Endothelial cell (in vitro differentiated cells): ENCODE results near the gene CHST11. TPM values are rescaled to one million over a fixed set of nuclear protein-coding genes. Genes with fewer than 3 reads are reported as not detected.
"Not testable (repeated sequence)": the region's sequence is repeated elsewhere in the genome, so short reads cannot be mapped to it uniquely, and the experiment has no call there.

Experiments
- DNase-seq: peaks from one replicate; pipeline ENCODE4 v3.0.0; 2021; ENCODE audit warnings: low spot score
- H3K27ac Mint-ChIP-seq: one replicate; pipeline ENCODE4 v1.8.0; 2021; ENCODE audit warnings: mixed read lengths, inconsistent platforms; ENCODE audit not compliant: unreplicated experiment
- H3K27me3 Mint-ChIP-seq: one replicate; pipeline ENCODE4 v1.8.0; 2021; ENCODE audit warnings: mild to moderate bottlenecking, moderate library complexity, mixed read lengths, inconsistent platforms; ENCODE audit not compliant: unreplicated experiment
- H3K36me3 Mint-ChIP-seq: one replicate; pipeline ENCODE4 v1.8.0; 2021; ENCODE audit warnings: mild to moderate bottlenecking, low read depth, mixed read lengths, inconsistent platforms; ENCODE audit not compliant: unreplicated experiment
- H3K4me1 Mint-ChIP-seq: one replicate; pipeline ENCODE4 v1.8.0; 2021; ENCODE audit warnings: mild to moderate bottlenecking, mixed read lengths, inconsistent platforms; ENCODE audit not compliant: unreplicated experiment
- H3K4me3 Mint-ChIP-seq: one replicate; pipeline ENCODE4 v1.8.0; 2021; ENCODE audit warnings: mild to moderate bottlenecking, mixed read lengths, inconsistent platforms; ENCODE audit not compliant: unreplicated experiment
- H3K9me3 Mint-ChIP-seq: one replicate; pipeline ENCODE4 v1.8.0; 2021; ENCODE audit warnings: mixed read lengths, inconsistent platforms; ENCODE audit not compliant: unreplicated experiment
- microRNA-seq: library from miRNA; unstranded; fragments of <30 nt; microRNA quantifications from one replicate; pipeline ENCODE4, GENCODE V29; 2020; ENCODE audit not compliant: unreplicated experiment
- total RNA-seq: library from RNA; stranded (reverse); fragmentation: NEBNext Ultra II Directional; extraction: Animal tissue kit (Norgen Biotek cat#: 25700); gene quantifications from one replicate; pipeline ENCODE4 v1.2.1, GENCODE V29; 2021; ENCODE audit not compliant: unreplicated experiment
- TF ChIP-seq, protein P1 (sequence below): fragments of 200-600 bp; sonication (generic); IDR thresholded peaks from one replicate; pipeline ENCODE4 v1.5.0; 2021; ENCODE audit warnings: antibody characterized with exemption; ENCODE audit not compliant: unreplicated experiment

Gene CHST11
- total RNA-seq, 1 donor from 2014 or later, result 11.8 TPM

DNA sequence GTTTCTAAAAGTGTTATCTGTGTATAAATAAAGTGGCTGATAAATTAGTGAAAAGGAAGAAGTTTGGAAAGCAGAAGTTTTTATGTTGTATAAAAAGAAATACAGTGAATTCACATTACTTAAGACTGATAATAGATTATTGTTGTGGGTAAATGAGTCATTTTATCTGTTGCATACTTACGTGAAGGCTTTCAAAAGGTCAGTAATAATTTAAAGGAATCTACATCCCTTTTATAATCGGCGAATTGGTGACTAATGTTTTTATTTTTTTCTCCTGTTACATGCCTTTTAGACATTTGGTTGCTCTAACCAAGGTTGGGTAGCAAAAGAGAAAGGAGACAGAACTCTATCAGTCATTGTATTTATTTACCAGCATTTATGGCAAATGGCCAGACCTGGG lies 345.5 kb downstream of the CHST11 start:
- no peaks in the 10 kb centered on the region for H3K36me3 Mint-ChIP-seq
- no peaks in the 10 kb centered on the region for H3K4me1 Mint-ChIP-seq
- no peak overlapping the region for H3K4me3 Mint-ChIP-seq
- DNase-seq, result no peak
- no peaks in the 10 kb centered on the region for H3K9me3 Mint-ChIP-seq
- H3K27ac Mint-ChIP-seq, result no peak overlapping the region
- H3K27me3 Mint-ChIP-seq, result no peaks in the 10 kb centered on the region
- TF ChIP-seq, protein P1, sequence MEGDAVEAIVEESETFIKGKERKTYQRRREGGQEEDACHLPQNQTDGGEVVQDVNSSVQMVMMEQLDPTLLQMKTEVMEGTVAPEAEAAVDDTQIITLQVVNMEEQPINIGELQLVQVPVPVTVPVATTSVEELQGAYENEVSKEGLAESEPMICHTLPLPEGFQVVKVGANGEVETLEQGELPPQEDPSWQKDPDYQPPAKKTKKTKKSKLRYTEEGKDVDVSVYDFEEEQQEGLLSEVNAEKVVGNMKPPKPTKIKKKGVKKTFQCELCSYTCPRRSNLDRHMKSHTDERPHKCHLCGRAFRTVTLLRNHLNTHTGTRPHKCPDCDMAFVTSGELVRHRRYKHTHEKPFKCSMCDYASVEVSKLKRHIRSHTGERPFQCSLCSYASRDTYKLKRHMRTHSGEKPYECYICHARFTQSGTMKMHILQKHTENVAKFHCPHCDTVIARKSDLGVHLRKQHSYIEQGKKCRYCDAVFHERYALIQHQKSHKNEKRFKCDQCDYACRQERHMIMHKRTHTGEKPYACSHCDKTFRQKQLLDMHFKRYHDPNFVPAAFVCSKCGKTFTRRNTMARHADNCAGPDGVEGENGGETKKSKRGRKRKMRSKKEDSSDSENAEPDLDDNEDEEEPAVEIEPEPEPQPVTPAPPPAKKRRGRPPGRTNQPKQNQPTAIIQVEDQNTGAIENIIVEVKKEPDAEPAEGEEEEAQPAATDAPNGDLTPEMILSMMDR, result no peak

DNA sequence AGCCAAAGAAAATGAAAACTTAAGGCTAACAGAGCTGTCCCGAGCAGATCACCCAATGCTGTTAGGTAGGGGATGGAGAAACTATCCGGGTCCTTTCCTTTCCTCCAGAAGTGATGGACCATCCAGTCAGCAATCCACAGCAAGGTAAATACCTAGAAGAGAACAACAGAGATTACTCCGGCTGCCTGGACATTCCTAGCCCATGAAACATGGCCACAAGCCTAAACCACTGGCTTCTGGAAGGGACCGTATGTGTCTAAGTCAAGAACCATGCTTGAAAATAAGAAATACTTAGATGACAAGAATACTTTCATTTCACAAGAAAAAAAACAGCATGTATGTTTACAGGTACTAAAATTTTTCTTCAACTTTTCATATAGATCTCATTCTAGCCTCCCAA lies 348.4 kb downstream of the CHST11 start:
- TF ChIP-seq, protein P1, result no peak
- no peak for DNase-seq
- H3K4me3 Mint-ChIP-seq, result no peak overlapping the region
- no peaks in the 10 kb centered on the region for H3K36me3 Mint-ChIP-seq
- no peaks in the 10 kb centered on the region for H3K27me3 Mint-ChIP-seq
- H3K4me1 Mint-ChIP-seq, result no peaks in the 10 kb centered on the region
- no peaks in the 10 kb centered on the region for H3K9me3 Mint-ChIP-seq
- no peak overlapping the region for H3K27ac Mint-ChIP-seq

DNA sequence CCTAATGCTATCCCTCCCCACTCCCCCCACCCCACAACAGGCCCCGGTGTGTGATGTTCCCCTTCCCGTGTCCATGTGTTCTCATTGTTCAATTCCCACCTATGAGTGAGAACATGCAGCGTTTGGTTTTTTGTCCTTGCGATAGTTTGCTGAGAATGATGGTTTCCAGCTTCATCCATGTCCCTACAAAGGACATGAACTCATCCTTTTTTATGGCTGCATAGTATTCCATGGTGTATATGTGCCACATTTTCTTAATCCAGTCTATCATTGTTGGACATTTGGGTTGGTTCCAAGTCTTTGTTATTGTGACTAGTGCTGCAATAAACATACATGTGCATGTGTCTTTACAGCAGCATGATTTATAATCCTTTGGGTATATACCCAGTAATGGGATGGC lies 349.4 kb downstream of the CHST11 start:
- H3K27ac Mint-ChIP-seq, H3K4me1 Mint-ChIP-seq, H3K36me3 Mint-ChIP-seq, H3K27me3 Mint-ChIP-seq, DNase-seq, H3K4me3 Mint-ChIP-seq, H3K9me3 Mint-ChIP-seq: not testable (repeated sequence)

DNA sequence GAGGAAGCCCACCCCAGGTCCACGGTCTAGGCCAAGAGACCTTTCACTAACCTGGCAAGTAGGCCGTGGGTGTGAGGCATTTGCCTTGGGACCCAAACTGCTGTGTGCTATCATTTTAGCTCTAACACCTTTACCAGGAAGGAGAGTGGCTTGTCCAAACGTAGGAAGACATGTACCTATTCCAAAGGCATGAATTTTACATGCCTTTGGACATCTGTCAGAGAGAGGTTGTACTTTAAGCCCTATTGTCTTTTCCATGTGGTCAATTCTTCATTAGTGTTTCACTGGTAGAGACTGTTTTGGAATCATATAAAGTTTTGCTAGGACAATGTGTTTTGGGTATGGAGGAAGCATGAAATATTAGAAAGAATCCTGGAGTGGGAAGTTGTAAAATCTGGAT lies 352.5 kb downstream of the CHST11 start:
- TF ChIP-seq, protein P1, result no peak
- Mint-ChIP-seq H3K27me3 (no peaks in the 10 kb centered on the region), H3K27ac (no peak overlapping the region), H3K4me1 (no peaks in the 10 kb centered on the region), H3K4me3 (no peak overlapping the region), H3K36me3 (no peaks in the 10 kb centered on the region), H3K9me3 (no peaks in the 10 kb centered on the region)
- DNase-seq, result no peak

DNA sequence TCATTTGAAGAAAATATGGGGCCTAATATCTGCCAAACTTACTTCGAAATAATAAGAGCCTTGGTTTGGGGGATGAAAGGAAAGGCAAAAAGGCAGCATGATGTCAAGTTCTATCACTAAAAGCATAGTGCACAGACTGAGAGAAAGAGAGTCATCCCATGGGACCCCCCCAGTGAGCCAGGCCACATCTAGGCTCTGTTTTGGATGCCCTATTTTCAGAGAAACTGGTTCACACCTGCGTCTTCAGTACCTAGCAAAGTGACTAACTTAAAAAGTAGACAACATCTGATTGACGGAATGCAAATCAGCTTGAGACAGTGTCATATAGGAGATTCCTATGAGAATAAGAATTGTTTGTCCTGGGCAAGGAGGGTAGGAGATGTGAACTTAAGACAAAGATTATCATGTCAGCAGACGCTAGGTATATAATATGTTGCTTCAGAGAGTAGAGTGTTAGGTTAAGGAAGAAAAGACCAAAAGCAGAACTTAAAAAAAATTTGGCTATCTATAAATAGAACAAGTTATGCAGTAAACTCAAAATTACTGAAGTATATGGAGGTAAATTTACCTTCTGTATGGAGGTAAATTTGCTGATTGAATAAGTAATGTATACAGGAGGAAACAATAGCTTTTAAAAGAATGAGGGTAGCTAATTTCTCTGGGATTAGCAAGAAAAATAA lies 353.1 kb downstream of the CHST11 start:
- no peaks in the 10 kb centered on the region for H3K36me3 Mint-ChIP-seq
- no peaks in the 10 kb centered on the region for H3K27me3 Mint-ChIP-seq
- no peaks in the 10 kb centered on the region for H3K9me3 Mint-ChIP-seq
- no peaks in the 10 kb centered on the region for H3K4me1 Mint-ChIP-seq
- no peak overlapping the region for H3K4me3 Mint-ChIP-seq
- H3K27ac Mint-ChIP-seq, result no peak overlapping the region
- no peak for DNase-seq
- TF ChIP-seq, protein P1, result no peak

Small RNA genes lying within 50 kb of the gene (microRNA-seq; reads per million reads assigned to microRNA genes)
- gene MIR3922, result 0.70 reads per million, percentile 2 among the genes with 10 or more reads in this experiment

Other genes starting within 250 kb of the CHST11 start
- 105 TPM for gene TXNRD1, start 241.2 kb upstream of the CHST11 start, total RNA-seq
- gene EID3, start 153.2 kb upstream of the CHST11 start, total RNA-seq, result 2.2 TPM